HG03520 (cell line): ENCODE results near the gene MGLL.
"Not testable (repeated sequence)": the region's sequence is repeated elsewhere in the genome, so short reads cannot be mapped to it uniquely, and the experiment has no call there.

Experiments
- ATAC-seq: cut with Tn5 transposase; IDR thresholded peaks from one replicate; pipeline ENCODE4 v1.9.1; 2021; ENCODE audit warnings: mild to moderate bottlenecking, moderate library complexity; ENCODE audit not compliant: unreplicated experiment

MGLL gene

DNA sequence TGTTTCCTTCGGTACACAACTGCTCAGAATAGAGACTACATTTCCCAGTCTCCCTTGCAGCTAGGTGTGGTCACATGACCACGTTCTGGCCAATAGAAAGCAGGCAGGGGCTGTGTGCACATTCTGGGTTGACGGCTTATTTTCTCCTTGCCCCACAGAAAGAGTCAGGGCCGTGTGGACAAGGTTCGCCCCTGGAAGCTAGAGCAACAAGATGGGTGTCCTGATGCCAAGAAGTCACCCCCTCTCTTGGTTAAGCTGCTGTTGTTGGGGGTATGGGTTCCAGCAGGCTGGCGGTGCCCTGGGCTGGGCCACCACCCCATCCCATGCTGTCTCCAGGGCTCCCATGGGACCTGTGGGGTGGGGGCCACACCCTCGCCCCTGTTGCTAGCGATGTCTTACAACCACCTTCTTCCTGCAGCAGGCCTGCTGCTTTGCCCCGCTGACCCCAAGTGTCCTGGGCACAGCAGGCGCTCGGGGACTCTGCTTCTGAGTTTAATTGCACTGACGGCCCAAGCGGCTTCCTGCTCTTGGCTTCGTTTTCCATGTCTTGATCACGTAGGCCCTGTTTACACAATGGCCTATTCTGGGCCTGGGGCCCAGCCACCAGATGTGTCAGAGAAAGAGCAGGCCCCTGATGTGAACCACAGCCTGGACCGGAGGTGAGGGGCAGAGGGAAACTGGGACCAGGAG is 124.6 kb downstream of the MGLL start:
- peak; percentile 59 for ATAC-seq

DNA sequence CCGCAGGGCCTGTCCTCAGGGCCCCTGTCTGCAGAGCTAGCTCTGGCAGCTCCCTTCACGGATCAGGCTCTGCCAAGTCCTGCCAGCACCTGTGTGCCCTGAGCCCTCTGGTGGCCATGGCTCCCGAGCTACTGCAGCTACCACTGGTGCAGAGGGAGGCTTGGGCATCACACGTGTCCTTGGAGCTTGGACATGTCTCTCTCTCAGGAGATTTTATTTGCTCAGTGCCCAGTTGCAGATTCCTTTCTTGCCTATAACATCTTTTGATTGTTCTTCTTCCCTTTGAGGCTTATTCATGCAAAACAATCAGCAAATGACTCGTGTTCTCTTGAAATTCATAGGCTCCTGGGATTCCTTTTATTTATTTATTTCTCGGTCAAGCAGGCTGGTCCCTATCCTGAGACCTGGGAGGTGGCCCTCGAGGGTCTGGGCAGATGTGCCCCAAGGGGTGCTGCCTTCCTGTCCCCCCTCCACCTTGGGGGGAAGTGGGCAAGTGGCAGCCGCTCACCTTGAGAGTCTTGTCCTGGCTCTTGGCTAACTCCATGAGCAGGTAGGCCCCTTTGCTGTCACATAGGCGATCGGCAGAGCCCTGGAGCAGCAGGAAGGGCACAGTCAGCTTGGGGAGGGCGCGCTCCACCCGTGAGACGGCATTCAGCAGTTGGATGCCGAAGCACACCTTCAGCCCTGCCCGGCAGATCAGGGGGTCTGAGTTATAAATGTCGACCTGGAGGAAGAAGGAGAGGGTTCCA is 127.7 kb downstream of the MGLL start:
- no peak for ATAC-seq

DNA sequence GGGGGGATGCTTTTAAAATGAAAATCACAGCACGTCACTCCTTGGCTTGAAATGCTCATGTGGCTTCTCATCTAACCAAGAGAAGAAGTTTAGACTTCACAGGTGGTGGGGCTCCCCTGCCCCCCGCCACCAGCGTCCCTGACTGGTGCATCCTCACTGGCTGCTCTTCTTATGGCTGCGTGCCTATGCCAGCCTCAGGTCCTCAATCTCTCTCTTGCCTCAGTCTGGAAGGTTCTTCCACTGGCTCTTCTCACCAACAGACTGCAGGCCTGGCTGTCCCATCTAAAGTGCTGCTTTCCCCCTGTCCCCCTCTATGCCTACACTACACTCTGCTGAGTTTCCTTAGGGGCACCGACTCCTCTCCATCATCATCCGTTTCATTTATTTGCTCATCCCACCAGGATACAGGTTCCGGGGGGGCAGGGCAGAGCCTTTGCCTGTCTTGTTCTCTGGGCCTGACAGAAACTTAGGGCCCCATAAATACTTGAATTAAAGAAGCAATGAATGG is 128.9 kb downstream of the MGLL start:
- no peak for ATAC-seq

DNA sequence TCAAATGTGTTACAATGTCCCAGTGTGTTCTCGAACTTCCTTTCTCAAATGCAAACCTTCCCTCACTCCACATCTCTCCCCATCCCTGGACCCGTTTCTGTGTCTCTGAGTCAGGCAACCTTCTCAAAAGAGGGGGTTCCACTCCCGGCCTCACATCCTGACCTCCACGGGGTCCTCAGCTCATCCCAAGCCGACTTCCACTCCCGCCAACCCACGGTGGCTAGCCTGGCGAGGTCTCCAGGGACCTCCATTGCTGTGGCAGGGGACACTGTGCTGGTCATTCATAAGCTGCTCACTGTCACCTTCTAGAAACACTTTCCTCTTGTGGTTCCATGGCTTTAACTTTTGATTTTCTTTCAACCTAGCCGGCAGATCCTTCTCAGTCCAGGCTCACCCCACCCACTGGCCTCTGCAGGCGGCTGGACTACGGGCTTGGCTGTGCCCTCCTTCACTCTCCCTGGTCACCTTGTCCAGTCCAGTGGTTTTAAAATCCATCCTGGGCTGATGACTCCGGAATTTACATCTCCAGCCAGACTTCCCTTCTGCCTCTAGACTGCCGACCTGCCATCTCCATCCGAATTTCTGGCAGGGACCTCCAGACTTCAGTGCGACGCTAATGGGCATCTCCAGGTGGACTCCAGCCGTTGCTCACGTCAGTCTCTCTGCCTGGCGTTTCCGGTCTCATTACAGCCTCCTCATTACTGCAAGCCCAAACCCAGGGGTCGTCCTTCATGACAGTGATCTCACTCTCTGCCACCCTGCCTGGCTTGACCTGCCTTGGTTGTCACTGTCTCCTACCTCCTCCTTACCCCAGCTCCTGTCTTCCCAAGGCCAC is 129.6 kb downstream of the MGLL start:
- ATAC-seq, result no peak

DNA sequence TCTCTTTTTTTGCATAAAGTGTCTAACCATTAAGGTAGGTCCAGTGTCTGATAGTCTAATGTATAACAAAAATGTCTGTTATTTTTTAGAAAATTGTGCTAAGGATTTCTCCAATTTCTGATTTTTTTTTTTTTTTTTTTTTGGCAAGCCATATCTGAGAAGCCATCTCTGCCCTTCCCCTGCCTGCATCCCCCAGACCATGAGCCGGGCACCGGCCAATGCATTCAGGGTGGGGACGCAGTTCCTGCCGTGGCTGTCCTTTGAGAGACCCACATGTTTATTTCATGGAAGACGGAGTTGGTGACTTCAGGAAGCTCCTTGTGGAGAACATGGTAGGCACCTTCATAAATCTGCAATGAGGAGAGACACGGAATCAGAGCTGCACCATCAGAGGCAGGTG is 130.3 kb downstream of the MGLL start:
- no peak for ATAC-seq

DNA sequence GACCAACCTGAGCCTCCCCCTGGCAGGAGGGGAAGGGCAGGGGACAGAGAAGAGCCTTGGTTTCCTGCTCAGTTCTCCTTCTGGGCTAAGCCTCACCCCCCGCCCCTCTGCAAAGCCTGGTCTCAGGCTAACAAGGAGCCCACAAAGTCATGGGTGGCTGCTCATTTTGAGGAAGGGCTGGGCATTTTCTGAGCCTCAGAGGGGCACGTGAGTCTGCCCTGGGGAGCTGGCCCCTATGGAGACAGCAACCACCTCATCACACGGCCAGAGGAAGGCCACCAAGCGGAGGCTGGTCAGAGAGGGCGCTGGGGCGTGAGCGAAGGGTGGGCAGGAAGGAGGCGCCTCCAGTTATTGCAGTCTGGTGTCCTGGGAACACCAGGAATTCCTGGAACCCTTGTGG is 130.8 kb downstream of the MGLL start:
- ATAC-seq, result no peak

DNA sequence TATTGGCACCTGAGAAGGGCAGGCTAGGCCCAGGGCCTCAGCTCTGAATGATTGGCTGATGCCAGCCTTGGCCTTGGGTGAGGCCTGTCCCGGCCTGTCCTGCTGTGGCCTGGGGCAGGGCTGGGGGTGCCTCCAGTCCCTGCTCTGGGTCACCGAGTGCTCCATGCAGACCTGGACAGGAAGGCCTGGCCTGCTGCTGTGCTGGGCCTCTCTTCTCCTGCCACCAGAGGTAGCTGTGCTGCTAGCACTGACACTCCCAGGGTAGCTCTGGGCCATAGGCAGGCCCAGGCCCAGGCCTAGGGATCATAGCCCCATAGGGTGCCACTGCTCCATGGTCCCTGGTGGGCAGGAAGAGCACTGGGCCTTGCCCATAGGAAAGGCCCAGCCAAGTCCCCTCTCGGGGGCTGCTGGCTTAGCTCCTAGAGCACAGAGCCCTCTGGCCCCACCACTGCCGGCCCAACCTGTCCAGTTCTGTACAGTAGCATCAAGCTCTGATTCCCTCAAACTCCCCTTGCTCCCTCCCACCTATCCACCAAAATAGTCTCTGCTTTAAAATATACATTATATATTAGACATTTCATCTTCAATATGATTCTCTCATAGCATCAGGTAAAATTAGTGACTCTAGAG is 131.4 kb downstream of the MGLL start:
- no peak for ATAC-seq

DNA sequence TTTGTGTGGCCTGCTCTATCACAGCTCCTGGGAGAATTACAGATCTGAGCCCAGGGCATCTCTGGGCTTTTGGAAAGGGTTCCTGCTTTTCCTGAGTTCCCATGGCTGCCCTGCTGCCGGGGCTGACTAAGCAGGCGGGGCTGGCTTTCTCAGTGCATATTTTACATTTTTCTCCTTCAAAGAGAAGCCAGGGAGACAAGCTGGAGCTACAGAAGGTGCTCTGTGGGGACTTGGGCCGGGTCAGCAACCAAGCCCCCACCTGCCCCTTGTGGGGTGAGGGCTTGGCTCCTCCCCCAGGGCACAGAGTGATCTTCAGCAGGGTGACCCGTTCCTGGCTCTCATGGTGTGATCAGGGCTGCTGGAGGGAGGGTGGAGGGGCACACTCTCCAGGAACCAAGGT is 132.2 kb downstream of the MGLL start:
- ATAC-seq, result no peak

DNA sequence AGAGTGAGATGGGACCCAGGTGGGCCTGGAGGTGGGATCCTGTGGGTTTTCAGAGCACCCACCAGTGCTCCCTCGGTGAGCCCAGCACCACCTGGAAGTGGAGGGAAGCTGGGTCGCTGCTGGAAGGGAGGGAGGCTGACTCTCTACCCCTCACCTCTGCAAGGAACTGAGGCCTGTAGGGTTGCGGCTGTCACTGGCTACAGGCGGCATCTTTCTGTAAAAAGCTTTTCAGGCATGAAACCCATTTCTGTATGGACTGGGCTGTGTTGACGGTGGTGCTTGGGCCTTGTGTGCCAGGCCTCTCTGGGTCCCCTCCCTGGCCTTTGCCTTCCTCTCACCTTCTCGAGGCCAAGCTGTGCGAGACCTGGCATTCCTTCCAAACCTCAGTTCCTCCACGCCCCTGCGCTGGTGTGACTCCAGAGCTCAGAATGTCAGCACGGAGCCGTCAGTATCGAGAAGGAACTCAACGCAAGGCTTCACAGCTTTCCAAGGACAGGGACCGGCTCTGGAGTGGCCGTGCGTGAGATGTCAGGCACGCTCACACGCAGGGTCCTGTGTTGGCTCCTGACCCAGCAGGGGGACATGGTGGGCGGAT is 133.0 kb downstream of the MGLL start:
- no peak for ATAC-seq

DNA sequence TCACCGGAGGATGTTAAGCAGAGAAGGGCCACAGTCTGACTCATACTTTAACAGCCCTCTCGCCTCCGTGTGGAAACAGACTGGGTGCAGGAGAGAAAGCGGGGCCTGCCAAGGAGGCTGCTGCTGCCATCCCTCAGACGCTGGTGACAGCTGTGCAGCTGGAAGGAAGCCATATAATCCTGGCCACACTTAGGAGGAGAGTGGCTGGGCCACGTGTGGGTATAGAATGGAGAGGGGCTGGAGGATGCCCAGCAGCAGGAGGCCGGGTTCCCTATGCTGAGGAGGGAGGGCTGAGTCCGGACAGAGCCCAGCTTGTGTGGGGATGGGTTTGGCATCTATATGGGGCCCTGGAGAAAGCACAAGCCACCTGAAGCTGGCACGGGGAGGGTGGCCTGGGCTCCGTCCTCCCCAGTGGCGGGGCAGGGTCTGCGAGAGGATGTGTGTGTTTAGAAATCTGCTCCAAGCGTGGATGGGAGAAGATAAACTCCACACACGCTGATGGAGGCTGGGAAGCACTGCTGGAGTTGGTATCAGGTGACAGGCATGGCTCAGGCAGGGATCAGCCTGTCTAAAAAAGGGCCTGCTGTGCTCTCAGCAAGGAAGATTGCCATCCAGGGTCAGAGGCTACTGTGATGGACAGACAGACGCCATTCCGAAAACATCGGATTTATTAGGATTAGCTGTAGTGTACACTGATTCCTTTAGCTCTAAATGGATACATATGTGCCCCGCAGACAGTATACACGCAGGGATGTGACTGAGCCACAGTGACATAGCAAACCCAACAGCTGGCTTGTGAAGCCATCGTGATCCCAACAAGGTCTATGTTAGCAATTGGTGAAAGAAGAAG is 133.7 kb downstream of the MGLL start:
- no peak for ATAC-seq

DNA sequence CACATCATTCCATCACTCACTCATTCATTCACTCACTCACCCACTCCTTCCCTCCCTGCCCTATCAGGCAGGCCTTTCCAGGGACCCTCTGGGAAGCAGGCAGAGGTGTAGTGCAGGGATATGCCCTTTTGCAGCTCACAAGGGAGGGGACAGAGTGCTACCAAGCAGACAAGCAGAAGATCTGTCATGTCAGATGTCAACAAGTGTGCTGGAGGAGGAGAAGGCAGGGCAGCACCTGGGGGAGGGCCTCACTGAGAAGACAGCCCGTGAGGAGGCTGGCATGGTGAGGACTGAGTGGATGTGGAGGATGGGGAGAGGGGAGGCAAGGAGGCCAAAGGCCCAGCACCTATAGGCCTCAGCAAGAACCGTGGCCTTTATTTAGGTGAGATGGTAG is 134.3 kb downstream of the MGLL start:
- ATAC-seq, result no peak

DNA sequence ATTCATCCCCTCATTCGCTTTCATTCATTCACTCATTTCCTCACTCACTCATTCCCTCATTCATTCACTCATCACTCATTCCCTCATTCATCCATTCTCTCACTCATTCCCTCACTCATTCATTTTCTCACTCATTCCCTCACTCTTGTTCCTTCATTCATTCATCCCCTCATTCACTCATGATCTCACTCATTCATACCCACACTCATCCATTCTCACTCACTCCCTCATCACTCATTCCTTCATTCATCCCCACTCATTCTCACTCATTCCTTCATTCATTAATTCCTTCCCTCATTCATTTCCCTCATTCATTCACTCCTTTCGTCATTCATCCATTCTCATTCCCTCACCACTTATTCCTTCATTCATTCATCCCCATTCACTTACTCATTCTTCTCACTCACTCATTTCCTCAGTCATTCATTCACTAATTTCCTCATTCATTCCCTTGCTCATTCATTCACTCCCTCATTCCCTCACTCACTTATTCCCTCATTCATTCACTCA is 135.0 kb downstream of the MGLL start:
- ATAC-seq, result no peak

DNA sequence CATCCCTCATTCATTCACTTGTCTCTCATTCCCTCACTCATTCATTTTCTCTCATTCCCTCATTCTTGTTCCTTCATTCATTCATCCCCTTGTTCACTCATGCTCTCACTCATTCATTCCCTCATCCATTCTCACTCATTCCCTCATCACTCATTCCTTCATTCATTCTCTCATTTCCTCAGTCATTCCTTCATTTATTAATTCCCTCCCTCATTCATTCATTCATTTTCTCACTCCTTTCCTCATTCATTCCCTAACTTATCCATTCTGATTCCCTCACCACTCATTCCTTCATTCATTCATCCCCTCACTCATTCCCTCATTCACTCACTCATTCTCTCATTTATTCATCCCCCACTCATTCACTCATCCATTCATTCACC is 135.8 kb downstream of the MGLL start:
- no peak for ATAC-seq

DNA sequence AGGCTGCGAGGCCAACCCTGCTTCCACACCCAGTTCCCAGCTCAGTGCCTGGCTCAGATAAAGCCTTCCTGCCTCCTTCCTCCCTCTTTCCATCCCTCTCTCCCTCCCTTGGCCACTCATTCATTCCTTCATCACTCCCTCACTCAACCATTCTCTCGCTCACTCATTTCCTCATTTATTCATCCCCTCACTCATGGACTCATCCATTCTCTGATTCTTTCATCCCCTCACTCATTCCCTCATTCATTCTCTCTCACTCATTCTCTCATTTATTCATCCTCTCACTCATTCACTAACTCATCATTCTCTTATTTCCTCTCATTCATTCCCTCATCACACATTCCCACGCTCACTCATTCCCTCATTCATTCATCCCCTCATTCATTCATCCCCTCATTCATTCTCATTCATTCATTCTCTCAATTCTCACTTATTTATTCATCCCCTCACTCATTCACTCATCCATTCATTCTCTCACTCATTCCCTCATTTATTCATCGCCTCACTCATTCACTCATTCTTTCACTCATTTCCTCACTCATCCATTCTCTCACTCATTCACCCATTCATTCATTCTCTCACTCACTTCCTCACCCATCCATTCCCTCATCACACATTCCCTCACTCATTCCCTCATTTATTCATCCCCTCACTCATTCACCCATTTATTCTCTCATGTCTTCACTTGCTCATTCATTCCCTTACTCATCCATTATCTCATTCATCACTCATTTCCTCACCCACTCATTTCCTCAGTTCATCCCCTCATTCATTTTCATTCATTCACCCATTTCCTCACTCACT is 136.4 kb downstream of the MGLL start:
- ATAC-seq, result no peak

DNA sequence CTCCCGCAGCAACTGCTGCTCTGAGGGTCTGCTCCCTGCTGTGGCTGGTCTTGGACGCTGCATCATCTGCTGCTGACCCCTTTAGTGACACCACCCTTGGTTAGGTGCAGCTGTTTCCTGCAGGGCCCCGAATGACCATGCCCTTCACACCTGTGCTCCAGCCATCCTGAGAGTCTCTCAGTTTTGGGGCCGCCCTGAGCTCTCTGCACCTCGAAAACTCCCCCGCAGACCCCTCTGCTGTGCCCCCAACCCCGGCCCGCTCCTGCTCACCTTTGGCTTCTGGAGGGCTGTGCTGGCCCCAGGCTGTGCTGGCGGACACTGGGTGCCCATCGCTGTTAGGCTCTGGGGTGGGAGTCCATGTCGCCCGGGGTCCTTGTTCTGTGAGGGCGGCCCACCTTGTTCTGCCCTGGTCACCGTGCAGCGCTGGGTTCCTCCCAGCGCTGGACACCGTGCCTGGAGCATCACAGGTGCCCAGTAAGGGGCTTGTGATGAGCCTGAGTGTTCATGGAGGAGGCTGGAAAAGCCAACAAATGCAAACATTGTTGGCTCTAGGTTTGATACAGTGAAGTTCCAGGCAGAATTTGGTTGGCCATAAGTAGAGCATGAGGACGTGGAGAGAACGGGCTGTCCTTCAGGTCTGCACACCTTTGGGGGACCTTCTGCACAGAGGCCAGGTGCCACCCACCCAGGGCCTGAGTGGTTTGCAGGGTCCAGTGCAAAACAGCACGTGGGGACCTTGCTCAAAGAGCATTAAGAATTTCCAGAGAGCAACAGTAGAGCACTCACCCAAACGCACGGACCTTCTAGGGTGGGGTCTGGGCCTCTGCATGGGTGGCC is 137.2 kb downstream of the MGLL start:
- ATAC-seq, result no peak

DNA sequence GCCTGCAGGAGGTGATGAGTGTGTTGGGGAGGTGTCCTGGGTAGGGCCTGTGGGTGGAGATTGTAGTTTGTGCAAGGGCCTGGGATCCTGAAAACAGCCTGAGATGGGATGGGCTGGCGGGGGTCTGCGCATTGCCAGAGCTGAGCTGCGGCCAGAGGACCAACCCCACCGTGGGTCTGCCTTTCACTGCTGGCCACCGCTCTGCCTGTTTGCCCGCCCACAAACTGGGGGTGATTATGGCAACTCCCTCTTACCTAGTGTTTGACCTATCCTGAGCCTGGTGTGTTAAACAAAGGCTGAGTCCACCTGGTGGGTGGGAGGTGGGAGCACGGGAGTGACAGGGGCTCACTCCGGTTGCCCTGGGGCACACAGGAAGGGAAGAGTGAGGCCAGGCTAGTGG is 139.8 kb downstream of the MGLL start:
- no peak for ATAC-seq

DNA sequence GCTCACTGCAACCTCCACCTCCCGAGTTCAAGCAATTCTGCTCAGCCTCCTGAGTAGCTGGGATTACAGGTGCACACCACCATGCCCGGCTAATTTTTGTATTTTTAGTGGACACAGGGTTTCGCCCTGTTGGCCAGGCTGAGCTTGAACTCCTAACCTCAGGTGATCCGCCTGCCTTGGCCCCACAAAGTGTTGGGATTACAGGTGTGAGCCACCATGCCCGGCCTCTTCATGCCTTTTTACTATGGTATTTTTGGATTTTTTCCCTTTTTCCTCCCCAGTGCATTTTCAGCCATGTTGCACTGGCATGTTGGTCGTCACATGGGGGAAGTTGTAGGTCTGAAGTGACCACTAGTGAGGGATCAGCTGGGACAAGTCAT is 140.2 kb downstream of the MGLL start:
- ATAC-seq, result not testable (repeated sequence)

DNA sequence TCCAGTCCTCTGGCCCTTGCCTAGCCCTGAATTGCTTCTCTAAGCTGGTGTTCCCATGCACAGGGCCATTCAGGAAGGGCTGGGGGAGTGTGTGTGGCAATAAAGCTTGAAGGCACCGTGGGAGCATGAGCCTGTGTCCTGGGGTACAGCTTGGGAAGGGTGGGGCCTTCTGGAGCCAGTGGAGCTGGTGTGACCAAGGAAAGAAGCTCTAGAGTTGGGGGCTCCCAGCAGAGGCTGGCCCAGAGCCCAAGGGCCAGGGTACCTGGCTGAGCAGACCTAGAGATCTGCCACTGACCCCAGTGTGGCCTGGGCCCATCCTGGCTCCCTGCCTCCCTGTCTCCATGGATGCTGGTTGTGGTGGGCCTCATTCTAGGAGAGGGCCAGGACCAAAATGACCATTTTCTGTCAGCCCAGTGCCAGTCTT is 141.5 kb downstream of the MGLL start:
- ATAC-seq, result no peak
